A549 (cell line): ENCODE results near the gene RAP1GAP2. TPM values are rescaled to one million over a fixed set of nuclear protein-coding genes. Genes with fewer than 3 reads are reported as not detected.

Experiments used
- ATAC-seq, 2 experiments: fragments of 200-7000 bp in 1 of 2; fragments of >200 bp in 1 of 2; cut with Nextera tagmentation in 1 of 2; cut with Tn5 transposase in 1 of 2; 3 replicates each; pipeline versions ENCODE4 v1.8.0 to v1.9.1; 2018 to 2020; ENCODE audit warnings: mild to moderate bottlenecking in 1 of 2, moderate library complexity in 1 of 2
- CTCF ChIA-PET: fragments of 300-600 bp; sonication (Branson Sonifier 250); formaldehyde crosslinking; extraction: SDS; loops from one replicate; lab custom pipeline; 2021; ENCODE audit warnings: antibody characterized with exemption, inconsistent platforms; lab: Yijun Ruan, JAX
- POLR2A ChIA-PET: fragments of 350-600 bp; formaldehyde crosslinking; extraction: SDS; loops from one replicate; lab custom pipeline; 2021; ENCODE audit warnings: antibody characterized with exemption, inconsistent platforms; lab: Yijun Ruan, JAX
- DNase-seq, 2 experiments: peaks; one replicate each; pipeline versions ENCODE4 v3.0.0 to v3.0.0-alpha.2; 2011 to 2016; ENCODE audit warnings: low read depth in 1 of 2, low spot score in 1 of 2
- FAIRE-seq: peaks from 2 replicates; lab custom pipeline; 2011; peaks lifted over from hg19 to GRCh38; lab: Jason Lieb, UNC
- H3K27ac ChIP-seq, 2 experiments: fragments of >200 bp; sonication (Bioruptor Twin); formaldehyde crosslinking; 3 replicates each; pipeline ENCODE4 v1.5.1; 2016 to 2017
- H3K4me1 ChIP-seq: fragments of >200 bp; sonication (Bioruptor Twin); formaldehyde crosslinking; 3 replicates; pipeline ENCODE4 v1.6.1; 2016
- H3K4me2 ChIP-seq: fragments of >200 bp; sonication (Bioruptor Twin); formaldehyde crosslinking; 3 replicates; pipeline ENCODE4 v1.6.1; 2016
- H3K4me3 ChIP-seq: fragments of >200 bp; sonication (Bioruptor Twin); formaldehyde crosslinking; 3 replicates; pipeline ENCODE4 v1.5.1; 2016
- H3K9me3 ChIP-seq: fragments of >200 bp; sonication (Bioruptor Twin); formaldehyde crosslinking; 3 replicates; pipeline ENCODE4 v1.6.1; 2016
- ATOH8 ChIP-seq: fragments of 250-450 bp; sonication (Bioruptor Pico); IDR thresholded peaks from 2 replicates; pipeline ENCODE4 v1.5.0; 2020; ENCODE audit warnings: low read depth, mild to moderate bottlenecking, moderate library complexity
- CBX2 ChIP-seq: fragments of 200-600 bp; sonication (generic); IDR thresholded peaks from 2 replicates; pipeline ENCODE4 v1.6.1; 2016; ENCODE audit warnings: low read depth, mild to moderate bottlenecking, borderline replicate concordance
- CEBPB ChIP-seq, 2 experiments: fragments of >200 bp in 1 of 2; sonication (Bioruptor Twin) in 1 of 2; formaldehyde crosslinking in 1 of 2; IDR thresholded peaks; 2 replicates each; pipeline ENCODE4 v1.6.1; 2012 to 2016
- EHMT2 ChIP-seq: fragments of 200-600 bp; sonication (generic); IDR thresholded peaks from 2 replicates; pipeline ENCODE4 v1.6.1; 2016; ENCODE audit warnings: antibody characterized with exemption, low read depth, mild to moderate bottlenecking, moderate library complexity
- ESRRA ChIP-seq: fragments of 150-350 bp; IDR thresholded peaks from 2 replicates; pipeline ENCODE4 v1.6.1; 2014; ENCODE audit warnings: mild to moderate bottlenecking, low read length, borderline replicate concordance
- FOSL2 ChIP-seq, 2 experiments: fragments of 450-650 bp in 1 of 2; fragments of >200 bp in 1 of 2; sonication (Bioruptor Twin) in 1 of 2; formaldehyde crosslinking; IDR thresholded peaks; 2 replicates each; pipeline versions ENCODE4 v1.5.0 to v1.6.1; 2016 to 2020; ENCODE audit warnings: mild to moderate bottlenecking in 1 of 2, moderate library complexity in 1 of 2
- HEYL ChIP-seq: fragments of 250-450 bp; sonication (Bioruptor Pico); IDR thresholded peaks from 2 replicates; pipeline ENCODE4 v1.8.0; 2021; ENCODE audit warnings: mild to moderate bottlenecking, moderate library complexity
- HOXA7 ChIP-seq: fragments of 250-450 bp; sonication (Bioruptor Pico); IDR thresholded peaks from 2 replicates; pipeline ENCODE4 v1.5.0; 2020; ENCODE audit warnings: mild to moderate bottlenecking, moderate library complexity
- KDM1A ChIP-seq: fragments of 200-600 bp; sonication (generic); IDR thresholded peaks from 2 replicates; pipeline ENCODE4 v1.6.1; 2016; ENCODE audit warnings: low read depth, mild to moderate bottlenecking
- MAX ChIP-seq: IDR thresholded peaks from 2 replicates; pipeline ENCODE4 v1.6.1; 2012
- MAZ ChIP-seq: fragments of 150-350 bp; IDR thresholded peaks from 2 replicates; pipeline ENCODE4 v1.6.1; 2014; ENCODE audit warnings: antibody characterized with exemption, low read depth, low read length, borderline replicate concordance
- NR3C1 ChIP-seq: fragments of >200 bp; sonication (Bioruptor Twin); formaldehyde crosslinking; IDR thresholded peaks from 3 replicates; pipeline ENCODE4 v1.6.1; 2017
- POLR2A ChIP-seq: IDR thresholded peaks from 2 replicates; pipeline ENCODE4 v1.6.1; 2012; ENCODE audit warnings: mild to moderate bottlenecking, low read length
- RARB ChIP-seq: fragments of 250-450 bp; sonication (Bioruptor Pico); IDR thresholded peaks from 2 replicates; pipeline ENCODE4 v1.8.0; 2021; ENCODE audit warnings: mild to moderate bottlenecking, moderate library complexity
- RFX5 ChIP-seq: fragments of 450-650 bp; IDR thresholded peaks from 2 replicates; pipeline ENCODE4 v1.7.1; 2014; ENCODE audit warnings: antibody characterized with exemption, mild to moderate bottlenecking, moderate library complexity
- SMC3 ChIP-seq: fragments of >200 bp; sonication (Bioruptor Twin); formaldehyde crosslinking; IDR thresholded peaks from 3 replicates; pipeline ENCODE4 v1.6.1; 2018; ENCODE audit warnings: inconsistent platforms
- TP53 ChIP-seq: fragments of 250-450 bp; sonication (Bioruptor Pico); IDR thresholded peaks from 2 replicates; pipeline ENCODE4 v1.5.0; 2021; ENCODE audit warnings: mild to moderate bottlenecking, moderate library complexity
- ZC3H11A ChIP-seq: fragments of 450-650 bp; IDR thresholded peaks from 2 replicates; pipeline ENCODE4 v1.6.1; 2014; ENCODE audit warnings: antibody characterized with exemption, mild to moderate bottlenecking
- WGBS: methylation state at CpG from one replicate; pipeline ENCODE4 v1.1.6; 2017; ENCODE audit errors: missing lambda C conversion rate; 5-methylcytosine and 5-hydroxymethylcytosine counted together
- polyA plus RNA-seq, 4 experiments: library from polyadenylated mRNA; depleted of rRNA in 3 of 4; stranded (reverse); fragments of >200 nt; fragmentation: RNase III in 1 of 4; extraction: RNeasy Plus Mini Kit Qiagen cat#74134 plus additional on column Dnase treatment in 1 of 4; gene quantifications; 2 replicates in 3 of 4; 3 replicates in 1 of 4; pipeline ENCODE4 v1.2.3, GENCODE V29; 2011 to 2017
- TF ChIP-seq, protein P1 (sequence below): fragments of 150-350 bp; IDR thresholded peaks from 2 replicates; pipeline ENCODE4 v1.6.1; 2014; ENCODE audit warnings: low read depth, mild to moderate bottlenecking, low read length
- TF ChIP-seq, protein P2 (sequence below): IDR thresholded peaks from 2 replicates; pipeline ENCODE4 v1.6.1; 2012; ENCODE audit warnings: low read depth, borderline replicate concordance
- TF ChIP-seq, protein P3 (sequence below): fragments of 250-450 bp; sonication (Bioruptor Pico); IDR thresholded peaks from 2 replicates; pipeline ENCODE4 v1.5.0; 2021; ENCODE audit warnings: mild to moderate bottlenecking, moderate library complexity, borderline replicate concordance
- TF ChIP-seq, protein P4 (sequence below): fragments of 200-600 bp; sonication (generic); IDR thresholded peaks from 2 replicates; pipeline ENCODE4 v1.6.1; 2016; ENCODE audit warnings: antibody characterized with exemption, mild to moderate bottlenecking, moderate library complexity
- TF ChIP-seq, protein P5 (sequence below): fragments of >200 bp; sonication (Bioruptor Twin); formaldehyde crosslinking; IDR thresholded peaks from 3 replicates; pipeline ENCODE4 v1.5.1; 2016

Gene RAP1GAP2
- polyA plus RNA-seq, 2 of the 4 experiments (the other 2 are of a cell fraction) = 8.3 to 20.8 TPM

- TF ChIP-seq ATOH8 (no peak), KDM1A (no peak), HOXA7 (CRISPR knock-in tag) (no peak), POLR2A (no peak), SMC3 (no peak), NR3C1 (no peak), CEBPB (IDR thresholded peaks at IDR 0.05) (no peak), ZC3H11A (no peak), ESRRA (no peak), RFX5 (no peak), CBX2 (no peak), HEYL (CRISPR knock-in tag) (no peak)
- TF ChIP-seq, protein P1, sequence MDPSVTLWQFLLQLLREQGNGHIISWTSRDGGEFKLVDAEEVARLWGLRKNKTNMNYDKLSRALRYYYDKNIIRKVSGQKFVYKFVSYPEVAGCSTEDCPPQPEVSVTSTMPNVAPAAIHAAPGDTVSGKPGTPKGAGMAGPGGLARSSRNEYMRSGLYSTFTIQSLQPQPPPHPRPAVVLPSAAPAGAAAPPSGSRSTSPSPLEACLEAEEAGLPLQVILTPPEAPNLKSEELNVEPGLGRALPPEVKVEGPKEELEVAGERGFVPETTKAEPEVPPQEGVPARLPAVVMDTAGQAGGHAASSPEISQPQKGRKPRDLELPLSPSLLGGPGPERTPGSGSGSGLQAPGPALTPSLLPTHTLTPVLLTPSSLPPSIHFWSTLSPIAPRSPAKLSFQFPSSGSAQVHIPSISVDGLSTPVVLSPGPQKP = no peak
- TF ChIP-seq, protein P2, sequence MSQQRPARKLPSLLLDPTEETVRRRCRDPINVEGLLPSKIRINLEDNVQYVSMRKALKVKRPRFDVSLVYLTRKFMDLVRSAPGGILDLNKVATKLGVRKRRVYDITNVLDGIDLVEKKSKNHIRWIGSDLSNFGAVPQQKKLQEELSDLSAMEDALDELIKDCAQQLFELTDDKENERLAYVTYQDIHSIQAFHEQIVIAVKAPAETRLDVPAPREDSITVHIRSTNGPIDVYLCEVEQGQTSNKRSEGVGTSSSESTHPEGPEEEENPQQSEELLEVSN = no peak
- H3K4me2 ChIP-seq = no peak overlapping the region
- ChIA-PET POLR2A (interaction anchor here (0.7 kb wide), 1 partner anchor 705 kb away, joined by 3 read pairs; no protein-coding TSS in a partner anchor), CTCF (interaction anchor here (0.8 to 8.9 kb wide), 6 partner anchors 12 to 134 kb away, joined by 3 to 60 read pairs (median 4); no protein-coding TSS in a partner anchor)
- no peaks in the 10 kb centered on the region for H3K9me3 ChIP-seq
- 88% methylated on average over 14 of the region's 14 CpGs for WGBS
- ATAC-seq = no peak
- DNase-seq = no peak
- peak overlapping the region; percentile 83 to 91 for H3K27ac ChIP-seq
- no peak overlapping the region for H3K4me3 ChIP-seq
- peaks cover 79% of the 10 kb centered on the region for H3K4me1 ChIP-seq
- no peak for FAIRE-seq
Measured at GRCh38 chr17:2962729-2963128, 166.5 kb downstream of the RAP1GAP2 start.

DNA sequence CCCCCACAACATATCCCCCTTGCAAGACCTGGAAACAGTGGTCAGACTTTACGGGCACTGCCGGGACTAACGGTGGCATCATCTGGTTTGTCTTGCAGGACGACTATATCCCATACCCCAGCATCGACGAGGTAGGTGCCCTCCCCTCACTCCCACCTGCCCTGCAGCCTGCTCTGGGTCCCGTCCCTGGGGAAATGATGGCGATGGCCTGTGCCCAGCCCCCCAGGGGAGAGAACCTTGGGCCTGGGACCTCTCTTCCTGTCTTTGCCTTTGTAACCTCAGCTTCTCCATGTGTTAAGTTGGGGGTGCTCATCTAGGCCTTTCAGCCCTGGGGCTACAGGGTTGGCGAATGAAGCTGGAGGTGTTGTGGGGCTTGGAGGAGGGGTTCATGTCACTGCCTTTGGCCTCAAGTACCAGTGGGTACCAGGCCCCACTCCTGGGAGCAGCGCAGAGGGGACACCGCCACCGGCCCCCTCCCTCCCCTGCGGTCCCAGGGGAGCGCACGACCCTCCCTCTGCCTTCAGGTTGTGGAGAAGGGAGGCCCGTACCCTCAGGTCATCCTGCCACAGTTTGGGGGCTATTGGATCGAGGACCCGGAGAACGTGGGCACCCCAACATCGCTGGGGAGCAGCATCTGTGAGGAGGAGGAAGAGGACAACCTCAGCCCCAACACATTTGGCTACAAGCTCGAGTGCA is 167.2 kb downstream of the RAP1GAP2 start:
- DNase-seq = no peak
- TF ChIP-seq CEBPB (IDR thresholded peaks at IDR 0.05) (no peak), EHMT2 (no peak), CBX2 (no peak), FOSL2 (IDR thresholded peaks at IDR 0.05) (no peak), FOSL2 (CRISPR knock-in tag; IDR thresholded peaks at IDR 0.05) (no peak), NR3C1 (no peak), MAX (no peak), MAZ (no peak), ATOH8 (no peak), TP53 (CRISPR knock-in tag) (no peak), RARB (no peak)
- TF ChIP-seq, protein P3, sequence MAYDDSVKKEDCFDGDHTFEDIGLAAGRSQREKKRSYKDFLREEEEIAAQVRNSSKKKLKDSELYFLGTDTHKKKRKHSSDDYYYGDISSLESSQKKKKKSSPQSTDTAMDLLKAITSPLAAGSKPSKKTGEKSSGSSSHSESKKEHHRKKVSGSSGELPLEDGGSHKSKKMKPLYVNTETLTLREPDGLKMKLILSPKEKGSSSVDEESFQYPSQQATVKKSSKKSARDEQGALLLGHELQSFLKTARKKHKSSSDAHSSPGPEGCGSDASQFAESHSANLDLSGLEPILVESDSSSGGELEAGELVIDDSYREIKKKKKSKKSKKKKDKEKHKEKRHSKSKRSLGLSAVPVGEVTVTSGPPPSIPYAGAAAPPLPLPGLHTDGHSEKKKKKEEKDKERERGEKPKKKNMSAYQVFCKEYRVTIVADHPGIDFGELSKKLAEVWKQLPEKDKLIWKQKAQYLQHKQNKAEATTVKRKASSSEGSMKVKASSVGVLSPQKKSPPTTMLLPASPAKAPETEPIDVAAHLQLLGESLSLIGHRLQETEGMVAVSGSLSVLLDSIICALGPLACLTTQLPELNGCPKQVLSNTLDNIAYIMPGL (CRISPR knock-in tag) = no peak
- TF ChIP-seq, protein P4, sequence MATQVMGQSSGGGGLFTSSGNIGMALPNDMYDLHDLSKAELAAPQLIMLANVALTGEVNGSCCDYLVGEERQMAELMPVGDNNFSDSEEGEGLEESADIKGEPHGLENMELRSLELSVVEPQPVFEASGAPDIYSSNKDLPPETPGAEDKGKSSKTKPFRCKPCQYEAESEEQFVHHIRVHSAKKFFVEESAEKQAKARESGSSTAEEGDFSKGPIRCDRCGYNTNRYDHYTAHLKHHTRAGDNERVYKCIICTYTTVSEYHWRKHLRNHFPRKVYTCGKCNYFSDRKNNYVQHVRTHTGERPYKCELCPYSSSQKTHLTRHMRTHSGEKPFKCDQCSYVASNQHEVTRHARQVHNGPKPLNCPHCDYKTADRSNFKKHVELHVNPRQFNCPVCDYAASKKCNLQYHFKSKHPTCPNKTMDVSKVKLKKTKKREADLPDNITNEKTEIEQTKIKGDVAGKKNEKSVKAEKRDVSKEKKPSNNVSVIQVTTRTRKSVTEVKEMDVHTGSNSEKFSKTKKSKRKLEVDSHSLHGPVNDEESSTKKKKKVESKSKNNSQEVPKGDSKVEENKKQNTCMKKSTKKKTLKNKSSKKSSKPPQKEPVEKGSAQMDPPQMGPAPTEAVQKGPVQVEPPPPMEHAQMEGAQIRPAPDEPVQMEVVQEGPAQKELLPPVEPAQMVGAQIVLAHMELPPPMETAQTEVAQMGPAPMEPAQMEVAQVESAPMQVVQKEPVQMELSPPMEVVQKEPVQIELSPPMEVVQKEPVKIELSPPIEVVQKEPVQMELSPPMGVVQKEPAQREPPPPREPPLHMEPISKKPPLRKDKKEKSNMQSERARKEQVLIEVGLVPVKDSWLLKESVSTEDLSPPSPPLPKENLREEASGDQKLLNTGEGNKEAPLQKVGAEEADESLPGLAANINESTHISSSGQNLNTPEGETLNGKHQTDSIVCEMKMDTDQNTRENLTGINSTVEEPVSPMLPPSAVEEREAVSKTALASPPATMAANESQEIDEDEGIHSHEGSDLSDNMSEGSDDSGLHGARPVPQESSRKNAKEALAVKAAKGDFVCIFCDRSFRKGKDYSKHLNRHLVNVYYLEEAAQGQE = no peak
- TF ChIP-seq, protein P5, sequence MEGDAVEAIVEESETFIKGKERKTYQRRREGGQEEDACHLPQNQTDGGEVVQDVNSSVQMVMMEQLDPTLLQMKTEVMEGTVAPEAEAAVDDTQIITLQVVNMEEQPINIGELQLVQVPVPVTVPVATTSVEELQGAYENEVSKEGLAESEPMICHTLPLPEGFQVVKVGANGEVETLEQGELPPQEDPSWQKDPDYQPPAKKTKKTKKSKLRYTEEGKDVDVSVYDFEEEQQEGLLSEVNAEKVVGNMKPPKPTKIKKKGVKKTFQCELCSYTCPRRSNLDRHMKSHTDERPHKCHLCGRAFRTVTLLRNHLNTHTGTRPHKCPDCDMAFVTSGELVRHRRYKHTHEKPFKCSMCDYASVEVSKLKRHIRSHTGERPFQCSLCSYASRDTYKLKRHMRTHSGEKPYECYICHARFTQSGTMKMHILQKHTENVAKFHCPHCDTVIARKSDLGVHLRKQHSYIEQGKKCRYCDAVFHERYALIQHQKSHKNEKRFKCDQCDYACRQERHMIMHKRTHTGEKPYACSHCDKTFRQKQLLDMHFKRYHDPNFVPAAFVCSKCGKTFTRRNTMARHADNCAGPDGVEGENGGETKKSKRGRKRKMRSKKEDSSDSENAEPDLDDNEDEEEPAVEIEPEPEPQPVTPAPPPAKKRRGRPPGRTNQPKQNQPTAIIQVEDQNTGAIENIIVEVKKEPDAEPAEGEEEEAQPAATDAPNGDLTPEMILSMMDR = no peak
- 76% methylated on average over 8 of the region's 21 CpGs for WGBS
- no peak for FAIRE-seq
- Histone ChIP-seq H3K4me3 (no peak overlapping the region), H3K4me1 (peaks cover 72% of the 10 kb centered on the region), H3K9me3 (no peaks in the 10 kb centered on the region), H3K27ac (peak overlapping the region; percentile 83 to 91), H3K4me2 (no peak overlapping the region)
- POLR2A ChIA-PET = no interaction called here
- CTCF ChIA-PET = interaction anchor here (0.5 to 8.9 kb wide), 8 partner anchors 8 to 178 kb away, joined by 3 to 60 read pairs (median 6); no protein-coding TSS in a partner anchor
- no peak for ATAC-seq
